HEK293 (cell line): ENCODE results near the gene ALLC.

Experiments used
- CTCF ChIA-PET: fragments of 350-600 bp; formaldehyde crosslinking; extraction: SDS; loops from one replicate; lab custom pipeline; 2021; ENCODE audit warnings: antibody characterized with exemption; lab: Yijun Ruan, JAX
- POLR2A ChIA-PET: fragments of 300-600 bp; formaldehyde crosslinking; extraction: SDS; loops from one replicate; lab custom pipeline; 2020; ENCODE audit warnings: antibody characterized with exemption, inconsistent platforms; lab: Yijun Ruan, JAX
- H3K27ac ChIP-seq: fragments of 200-500 bp; sonication (Bioruptor generic); 2 replicates; pipeline ENCODE4 v1.5.1; 2014; ENCODE audit warnings: low read depth, low read length, control low read depth, inconsistent platforms; ENCODE audit errors: extremely low read depth
- H3K36me3 ChIP-seq, 2 experiments: fragments of 200-500 bp in 1 of 2; sonication (Bioruptor generic) in 1 of 2; 1 replicate in 1 of 2; 2 replicates in 1 of 2; pipeline ENCODE4 v1.5.1; 2014 to 2017; ENCODE audit warnings: inconsistent platforms in 2 of 2, low read length in 2 of 2; ENCODE audit not compliant: control insufficient read depth in 2 of 2, insufficient read depth in 1 of 2
- H3K4me1 ChIP-seq: fragments of 200-500 bp; sonication (Bioruptor generic); 2 replicates; pipeline ENCODE4 v1.5.1; 2014; ENCODE audit warnings: mild to moderate bottlenecking, low read length, inconsistent platforms; ENCODE audit not compliant: control insufficient read depth, insufficient read depth
- H3K4me3 ChIP-seq: 2 replicates; pipeline ENCODE4 v1.5.1; 2011; ENCODE audit warnings: low read depth, mild to moderate bottlenecking, control low read depth, low read length, moderate library complexity
- H3K9me3 ChIP-seq: fragments of 200-500 bp; sonication (Bioruptor generic); 2 replicates; pipeline ENCODE4 v1.5.1; 2014; ENCODE audit warnings: low read depth, low read length, inconsistent platforms; ENCODE audit not compliant: control insufficient read depth, insufficient read depth
- GLI2 ChIP-seq: fragments of 450-650 bp; formaldehyde crosslinking; IDR thresholded peaks from 2 replicates; pipeline ENCODE4; 2017; ENCODE audit warnings: missing biosample characterization, missing genetic modification characterization, low read depth, borderline replicate concordance
- GLI4 ChIP-seq: fragments of 450-650 bp; formaldehyde crosslinking; IDR thresholded peaks from 2 replicates; pipeline ENCODE4 v1.5.1; 2016; ENCODE audit warnings: missing biosample characterization, missing genetic modification characterization
- KLF1 ChIP-seq: fragments of 450-650 bp; formaldehyde crosslinking; IDR thresholded peaks from 2 replicates; pipeline ENCODE4 v1.5.1; 2016; ENCODE audit warnings: missing biosample characterization, missing genetic modification characterization
- KLF16 ChIP-seq: fragments of 450-650 bp; formaldehyde crosslinking; IDR thresholded peaks from 2 replicates; pipeline ENCODE4 v1.5.1; 2017; ENCODE audit warnings: missing biosample characterization, missing genetic modification characterization
- MEIS1 ChIP-seq: sonication (generic); formaldehyde crosslinking; IDR thresholded peaks from 2 replicates; pipeline ENCODE4 v1.8.1; 2022; ENCODE audit warnings: missing genetic modification reagents, mild to moderate bottlenecking, borderline replicate concordance
- MZF1 ChIP-seq: fragments of 450-650 bp; formaldehyde crosslinking; IDR thresholded peaks from 2 replicates; pipeline ENCODE4 v1.5.1; 2017; ENCODE audit warnings: missing biosample characterization, missing genetic modification characterization, borderline replicate concordance
- RBAK ChIP-seq: fragments of 450-650 bp; formaldehyde crosslinking; IDR thresholded peaks from 2 replicates; pipeline ENCODE4 v1.5.1; 2016; ENCODE audit warnings: missing biosample characterization, missing genetic modification characterization
- ZBTB10 ChIP-seq: fragments of 450-650 bp; formaldehyde crosslinking; IDR thresholded peaks from 2 replicates; pipeline ENCODE4 v1.5.1; 2016; ENCODE audit warnings: missing biosample characterization, missing genetic modification characterization
- ZFP41 ChIP-seq: fragments of 450-650 bp; formaldehyde crosslinking; IDR thresholded peaks from 2 replicates; pipeline ENCODE4 v1.5.1; 2016; ENCODE audit warnings: missing biosample characterization, missing genetic modification characterization, borderline replicate concordance
- ZNF223 ChIP-seq: fragments of 450-650 bp; formaldehyde crosslinking; IDR thresholded peaks from 2 replicates; pipeline ENCODE4 v1.5.1; 2016; ENCODE audit warnings: missing biosample characterization, missing genetic modification characterization
- ZNF23 ChIP-seq: fragments of 450-650 bp; formaldehyde crosslinking; IDR thresholded peaks from 2 replicates; pipeline ENCODE4 v1.5.1; 2016; ENCODE audit warnings: missing biosample characterization, missing genetic modification characterization, borderline replicate concordance
- ZNF280C ChIP-seq: fragments of 450-650 bp; formaldehyde crosslinking; IDR thresholded peaks from 2 replicates; pipeline ENCODE4 v1.5.1; 2016; ENCODE audit warnings: missing biosample characterization, missing genetic modification characterization
- ZNF311 ChIP-seq: fragments of 450-650 bp; formaldehyde crosslinking; IDR thresholded peaks from 2 replicates; pipeline ENCODE4 v1.5.1; 2017; ENCODE audit warnings: missing biosample characterization, missing genetic modification characterization, borderline replicate concordance
- ZNF350 ChIP-seq: fragments of 450-650 bp; formaldehyde crosslinking; IDR thresholded peaks from 2 replicates; pipeline ENCODE4 v1.5.0; 2017; ENCODE audit warnings: missing biosample characterization, mild to moderate bottlenecking, missing genetic modification characterization
- ZNF473 ChIP-seq: fragments of 450-650 bp; formaldehyde crosslinking; IDR thresholded peaks from 2 replicates; pipeline ENCODE4 v1.5.1; 2017; ENCODE audit warnings: missing biosample characterization, missing genetic modification characterization
- ZNF580 ChIP-seq: fragments of 450-650 bp; formaldehyde crosslinking; IDR thresholded peaks from 2 replicates; pipeline ENCODE4 v1.5.1; 2016; ENCODE audit warnings: missing biosample characterization, missing genetic modification characterization
- ZNF629 ChIP-seq: fragments of 450-650 bp; formaldehyde crosslinking; IDR thresholded peaks from 2 replicates; pipeline ENCODE4 v1.5.1; 2017; ENCODE audit warnings: missing biosample characterization, missing genetic modification characterization
- ZNF645 ChIP-seq: fragments of 450-650 bp; formaldehyde crosslinking; IDR thresholded peaks from 2 replicates; pipeline ENCODE4; 2016; ENCODE audit warnings: missing biosample characterization, missing genetic modification characterization
- ZNF677 ChIP-seq: fragments of 450-650 bp; IDR thresholded peaks from 2 replicates; pipeline ENCODE4 v1.5.0; 2018; ENCODE audit warnings: missing biosample characterization, mild to moderate bottlenecking, missing genetic modification characterization, moderate library complexity
- ZNF701 ChIP-seq: fragments of 450-650 bp; formaldehyde crosslinking; IDR thresholded peaks from 2 replicates; pipeline ENCODE4 v1.5.1; 2016; ENCODE audit warnings: missing biosample characterization, missing genetic modification characterization
- ZNF704 ChIP-seq: fragments of 450-650 bp; formaldehyde crosslinking; IDR thresholded peaks from 2 replicates; pipeline ENCODE4 v1.5.1; 2016; ENCODE audit warnings: missing biosample characterization, missing genetic modification characterization
- ZNF776 ChIP-seq: fragments of 450-650 bp; formaldehyde crosslinking; IDR thresholded peaks from 2 replicates; pipeline ENCODE4 v1.5.0; 2017; ENCODE audit warnings: missing biosample characterization, missing genetic modification characterization, borderline replicate concordance
- ZNF785 ChIP-seq: fragments of 450-650 bp; formaldehyde crosslinking; IDR thresholded peaks from 2 replicates; pipeline ENCODE4 v1.5.1; 2016; ENCODE audit warnings: missing biosample characterization, missing genetic modification characterization
- ZNF843 ChIP-seq: fragments of 450-650 bp; formaldehyde crosslinking; IDR thresholded peaks from 2 replicates; pipeline ENCODE4 v1.5.1; 2016; ENCODE audit warnings: missing biosample characterization, missing genetic modification characterization

Gene ALLC

GRCh38 chr2:3639653-3640052, 18.3 kb upstream of the ALLC start:
- TF ChIP-seq ZNF23 (tag by site-specific recombination), result no peak
- H3K4me1 ChIP-seq, result no peaks in the 10 kb centered on the region
- CTCF ChIA-PET, result no interaction called here
- H3K27ac ChIP-seq, result no peak overlapping the region
- POLR2A ChIA-PET, result no interaction called here
- H3K36me3 ChIP-seq, result no peaks in the 10 kb centered on the region
- no peaks in the 10 kb centered on the region for H3K9me3 ChIP-seq
- no peak overlapping the region for H3K4me3 ChIP-seq

GRCh38 chr2:3641181-3641580, 16.8 kb upstream of the ALLC start:
- CTCF ChIA-PET, result interaction anchor here (2.5 kb wide), 1 partner anchor 10 kb away, joined by 11 read pairs; no protein-coding TSS in a partner anchor
- no peak overlapping the region for H3K27ac ChIP-seq
- POLR2A ChIA-PET, result no interaction called here

GRCh38 chr2:3641841-3642421, 16.1 kb upstream of the ALLC start:
- Histone ChIP-seq H3K27ac (no peak overlapping the region), H3K36me3 (no peaks in the 10 kb centered on the region), H3K4me1 (no peaks in the 10 kb centered on the region), H3K4me3 (no peak overlapping the region), H3K9me3 (no peaks in the 10 kb centered on the region)
- ChIA-PET CTCF (interaction anchor here (0.6 to 2.5 kb wide), 2 partner anchors 9 to 726 kb away, joined by 3 to 11 read pairs; no protein-coding TSS in a partner anchor), POLR2A (interaction anchor here (0.5 kb wide), 1 partner anchor 125 kb away, joined by 4 read pairs; no protein-coding TSS in a partner anchor)
- TF ChIP-seq ZNF843, result no peak
- TF ChIP-seq ZNF785, result no peak
- no peak for TF ChIP-seq ZNF280C
- no peak for TF ChIP-seq ZNF311 (tag by site-specific recombination)
- no peak for TF ChIP-seq ZFP41 (tag by site-specific recombination)
- TF ChIP-seq ZNF701 (tag by site-specific recombination), result no peak
- TF ChIP-seq ZNF776 (tag by site-specific recombination), result no peak
- no peak for TF ChIP-seq KLF16
- TF ChIP-seq ZNF473 (tag by site-specific recombination), result no peak
- TF ChIP-seq ZNF580 (tag by site-specific recombination), result no peak

More at GRCh38 chr2:3641181-3641580, 16.8 kb upstream of the ALLC start:
- Histone ChIP-seq H3K36me3 (no peaks in the 10 kb centered on the region), H3K4me3 (no peak overlapping the region), H3K9me3 (no peaks in the 10 kb centered on the region)
- TF ChIP-seq KLF1 (no peak), ZNF785 (no peak), MEIS1 (no peak), ZNF629 (tag by site-specific recombination) (no peak), ZNF704 (no peak), ZNF311 (tag by site-specific recombination) (no peak), ZBTB10 (tag by site-specific recombination) (no peak), GLI2 (tag by site-specific recombination) (no peak), ZNF223 (tag by site-specific recombination) (no peak), ZFP41 (tag by site-specific recombination) (no peak), ZNF350 (tag by site-specific recombination) (no peak), RBAK (tag by site-specific recombination) (no peak), ZNF677 (tag by site-specific recombination) (no peak), ZNF645 (tag by site-specific recombination) (no peak), GLI4 (tag by site-specific recombination) (no peak), MZF1 (tag by site-specific recombination) (no peak)
- TF ChIP-seq, all 188 proteins: peak for 0
- no peaks in the 10 kb centered on the region for H3K4me1 ChIP-seq
